GM18499 (cell line): ENCODE data around the gene CDT1.

Source experiments
- ATAC-seq: cut with Tn5 transposase; IDR thresholded peaks from one replicate; pipeline ENCODE4 v1.9.1; 2021; ENCODE audit warnings: moderate number of reproducible peaks; ENCODE audit not compliant: insufficient read depth, unreplicated experiment

Gene CDT1

DNA sequence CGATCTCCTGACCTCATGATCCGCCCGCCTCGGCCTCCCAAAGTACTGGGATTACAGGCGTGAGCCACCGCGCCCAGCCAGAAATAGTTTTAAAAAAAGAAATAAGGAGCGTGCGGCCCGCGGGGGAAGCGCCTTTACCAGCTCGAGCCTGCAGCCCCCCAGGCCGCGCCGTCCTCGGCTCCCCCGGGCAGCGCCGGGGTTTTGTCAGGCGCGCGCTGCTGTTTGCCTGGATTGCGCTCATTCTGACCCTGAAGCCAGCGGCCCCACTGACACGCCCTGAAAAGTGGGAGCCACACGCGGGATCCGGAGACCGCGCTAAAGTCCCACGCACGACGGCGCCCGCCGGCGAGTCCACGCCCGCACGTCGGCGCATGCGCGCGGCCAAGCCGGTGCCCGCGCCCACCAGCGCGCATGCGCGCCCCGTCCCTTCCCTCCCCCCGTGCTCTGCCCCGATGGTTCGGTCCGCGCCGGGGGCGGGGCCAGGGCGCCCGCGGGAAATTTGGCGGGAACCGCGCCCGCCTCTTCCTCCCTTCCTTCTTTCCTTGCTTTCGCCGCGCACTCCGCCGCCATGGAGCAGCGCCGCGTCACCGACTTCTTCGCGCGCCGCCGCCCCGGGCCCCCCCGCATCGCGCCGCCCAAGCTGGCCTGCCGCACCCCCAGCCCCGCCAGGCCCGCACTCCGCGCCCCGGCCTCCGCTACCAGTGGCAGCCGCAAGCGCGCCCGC is at the start of gene CDT1:
CDT1 (plus strand) TSS at position 526 of the 724 bp plus-strand sequence; CDS start at position 569, 43 bp downstream.
- no peak for ATAC-seq

DNA sequence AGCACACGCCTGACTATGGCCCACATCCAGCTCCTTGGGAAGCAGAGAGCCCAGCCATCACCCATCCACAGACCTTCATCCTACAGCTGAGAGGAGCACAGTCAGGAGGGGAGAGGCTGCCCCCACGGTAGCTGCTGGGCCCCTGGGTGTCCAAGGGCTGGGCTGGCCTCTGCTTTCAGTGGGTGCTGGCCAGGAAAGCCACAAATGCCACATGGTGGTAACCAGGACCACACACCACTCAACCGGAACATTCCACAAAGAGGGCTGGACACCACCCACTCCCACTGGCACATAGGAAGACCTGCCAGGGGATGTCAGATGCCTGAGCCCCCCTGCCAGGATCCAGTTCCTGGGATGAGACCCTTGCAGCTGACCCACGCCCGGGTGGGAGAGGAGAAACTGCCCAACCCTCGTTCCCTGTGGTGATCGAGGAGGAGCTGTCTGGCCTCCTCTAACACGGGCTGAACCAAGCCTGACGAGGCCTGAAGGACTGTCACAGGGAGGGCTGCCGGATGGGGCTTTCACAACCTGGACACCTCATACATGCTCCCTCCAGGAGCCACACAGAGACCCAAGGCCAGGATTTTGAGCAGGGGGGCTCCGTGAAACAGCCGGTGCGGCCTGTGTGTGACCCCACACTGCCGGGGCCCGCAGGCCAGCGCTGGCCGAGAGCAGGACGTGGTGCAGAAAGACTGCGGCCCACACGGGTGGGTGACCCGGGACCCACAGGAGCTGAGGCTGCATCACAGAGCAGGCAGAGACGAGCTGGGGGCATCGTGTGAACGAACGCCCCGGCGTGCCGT is 49.3 kb upstream of the CDT1 start:
- no peak for ATAC-seq

DNA sequence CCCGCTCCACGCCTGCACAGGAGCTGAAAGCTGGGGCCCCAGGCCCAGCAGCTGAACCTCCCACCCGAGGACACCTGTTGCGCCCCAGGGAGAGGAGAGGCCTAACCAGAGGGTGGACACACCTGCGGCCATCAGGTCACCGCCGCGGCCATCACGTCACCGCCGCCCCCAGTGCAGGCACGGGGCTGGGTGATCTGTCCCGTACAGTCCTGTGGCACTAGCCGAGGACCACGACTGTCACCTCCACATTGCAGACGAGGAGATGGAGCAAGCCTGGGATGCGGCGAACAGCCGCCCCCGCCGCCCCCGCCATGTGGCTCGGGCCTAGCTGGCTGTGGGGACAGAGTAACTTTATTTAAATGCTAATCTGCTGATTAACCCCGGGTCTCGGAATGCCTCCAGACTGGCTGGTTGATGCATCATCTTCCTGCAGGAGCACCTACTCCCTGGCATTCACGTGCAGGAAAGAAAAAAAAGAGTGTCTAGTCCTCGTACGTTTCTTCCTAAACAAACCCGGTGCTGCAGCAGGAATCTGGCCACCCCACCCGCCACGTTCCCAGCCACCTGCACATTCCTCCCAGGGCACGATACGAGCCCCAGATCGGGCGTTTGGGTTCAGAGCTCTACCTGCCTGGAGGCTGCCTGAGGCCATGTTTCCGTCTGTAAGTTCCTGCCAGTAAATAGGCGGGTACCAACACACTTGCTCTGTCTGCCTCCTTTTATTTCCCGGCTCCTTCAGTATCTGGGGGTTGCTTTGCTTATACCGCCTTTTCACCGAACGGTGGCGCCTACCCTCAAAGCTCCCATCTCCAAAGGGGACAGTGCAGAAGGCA is 48.5 kb upstream of the CDT1 start:
- ATAC-seq: no peak

DNA sequence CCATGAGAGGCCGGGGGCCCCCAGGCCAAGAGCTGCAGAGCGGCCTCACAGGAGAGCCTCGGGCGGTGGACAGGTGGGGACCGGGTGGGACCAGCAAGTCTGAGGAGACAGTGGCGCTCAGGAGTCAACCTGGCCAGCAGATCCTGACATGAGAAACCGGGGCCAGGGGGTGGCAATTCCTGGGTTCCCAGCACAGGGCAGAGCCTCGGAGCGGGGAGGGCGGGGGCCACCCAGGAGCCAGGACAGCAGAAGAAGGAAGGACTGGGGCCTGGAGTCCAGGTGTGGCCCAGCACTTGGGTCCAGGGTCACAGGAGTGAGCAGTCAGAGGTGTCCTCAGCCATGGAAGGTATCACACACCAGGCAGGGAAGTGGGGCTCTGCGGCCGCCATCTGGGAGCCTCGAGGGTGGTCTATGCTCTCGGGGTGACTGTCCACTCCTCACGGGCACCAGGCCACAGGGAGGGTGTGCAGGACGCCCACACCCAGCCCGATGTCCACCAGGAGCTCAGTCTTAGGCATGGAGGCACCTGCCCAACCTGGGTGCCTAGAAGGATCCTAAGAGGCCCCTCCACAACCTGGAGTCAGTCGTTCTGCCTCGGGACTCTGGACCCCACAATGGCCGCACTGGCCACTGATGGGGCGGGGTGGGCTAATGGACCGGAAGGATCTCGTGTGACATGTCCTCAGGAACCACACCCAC is 47.7 kb upstream of the CDT1 start:
- ATAC-seq: no peak

DNA sequence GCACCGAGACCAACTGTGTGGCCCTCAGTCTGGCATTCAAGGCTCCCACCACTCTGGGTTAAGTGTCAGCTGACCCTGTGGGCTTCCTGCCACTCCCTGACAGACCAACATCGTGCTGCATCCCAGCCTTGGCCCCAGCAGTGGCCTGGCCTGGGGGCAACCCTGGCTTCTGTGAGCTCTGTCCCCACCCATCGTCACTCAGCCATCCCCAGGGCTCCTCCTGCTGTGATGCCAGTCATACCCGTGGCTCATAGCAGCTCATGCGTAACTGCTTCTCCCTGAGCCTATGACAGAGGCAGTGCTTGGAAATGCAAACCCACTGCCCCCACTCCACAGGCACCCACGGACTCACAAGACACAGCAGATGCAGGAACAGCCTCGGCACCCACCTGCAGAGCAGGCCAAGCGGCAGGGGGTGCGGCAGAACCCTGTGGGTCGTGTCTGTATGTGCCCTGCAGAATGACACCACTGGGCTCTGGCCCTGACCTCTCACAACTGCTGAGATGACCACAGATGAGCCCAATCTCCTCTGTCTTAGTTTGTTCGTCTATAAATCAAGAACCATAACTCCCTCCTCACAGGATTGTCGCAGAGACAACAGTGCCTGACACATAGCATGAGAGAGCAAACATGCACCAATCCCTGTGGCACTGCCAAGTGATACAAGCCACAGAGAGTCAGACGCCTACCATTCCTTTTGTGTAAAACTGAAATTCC is 45.2 kb upstream of the CDT1 start:
- ATAC-seq: no peak

DNA sequence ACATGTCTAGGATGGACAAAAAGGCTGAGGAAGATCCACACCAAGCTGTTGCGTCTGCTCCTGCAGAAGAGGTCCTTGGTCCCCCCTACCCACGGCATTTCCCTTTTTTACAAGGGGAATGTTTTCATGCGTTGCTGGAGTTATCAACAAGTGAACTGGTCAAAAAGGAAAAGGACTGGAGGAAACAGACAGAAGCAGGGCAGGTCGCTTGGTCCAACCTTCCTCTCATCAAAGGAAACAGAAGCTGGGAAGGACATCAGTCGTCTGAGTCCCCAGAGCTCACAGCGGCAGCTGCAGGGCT is 44.7 kb upstream of the CDT1 start:
- no peak for ATAC-seq

DNA sequence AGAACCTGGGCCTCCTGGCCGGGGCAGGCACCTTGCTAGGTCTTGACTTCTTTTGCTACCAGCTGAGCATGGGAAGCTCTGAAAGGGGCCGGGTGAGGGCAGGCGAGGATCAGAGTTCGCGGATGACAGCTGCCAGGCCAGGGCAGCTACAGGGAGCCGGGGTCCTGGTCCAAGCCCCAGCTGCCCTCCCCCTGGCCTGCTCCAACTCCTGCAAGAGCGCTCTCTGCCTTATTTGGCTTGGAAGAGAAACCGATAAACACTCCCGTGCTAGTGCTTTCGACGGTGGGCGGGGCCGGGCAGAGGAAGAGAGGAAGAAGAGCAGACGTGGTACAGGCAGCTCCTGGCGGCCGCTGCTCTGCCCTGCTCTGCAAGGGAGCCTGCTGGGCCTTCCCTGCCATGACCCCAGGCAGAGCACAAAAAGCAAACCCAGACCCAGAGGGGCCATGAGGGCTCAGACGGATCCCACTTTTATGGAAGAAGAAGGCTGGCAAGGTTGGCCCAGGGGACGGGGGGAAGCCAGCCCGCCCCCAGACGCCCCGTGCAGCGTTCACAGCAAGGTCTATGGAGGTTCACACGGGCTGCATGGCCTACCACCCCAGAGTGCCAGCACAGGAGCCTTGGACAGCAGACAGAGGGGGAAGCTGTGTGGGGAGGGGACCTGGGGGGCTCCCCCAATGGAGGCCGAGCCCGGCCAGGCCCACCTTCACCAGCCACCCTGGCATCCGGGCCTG is 44.2 kb upstream of the CDT1 start:
- no peak for ATAC-seq

DNA sequence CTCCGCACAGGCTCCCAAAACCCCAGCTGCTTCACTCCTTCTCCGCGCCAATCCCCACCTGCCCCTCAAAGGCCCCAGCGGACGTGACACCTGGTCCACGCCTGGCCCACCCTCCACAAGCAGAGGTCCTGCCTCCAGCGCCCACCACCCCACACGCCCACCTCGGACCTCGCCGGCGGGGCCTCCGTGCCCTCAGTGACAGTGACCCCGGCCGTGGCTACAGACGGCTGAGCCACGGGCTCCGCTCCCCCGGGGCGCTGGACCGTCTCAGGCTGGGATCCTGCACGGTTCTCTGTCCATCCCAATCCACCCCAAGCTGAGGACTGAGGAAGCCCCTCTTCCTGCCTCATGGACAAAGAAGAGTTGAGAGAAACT is 43.6 kb upstream of the CDT1 start:
- no peak for ATAC-seq

DNA sequence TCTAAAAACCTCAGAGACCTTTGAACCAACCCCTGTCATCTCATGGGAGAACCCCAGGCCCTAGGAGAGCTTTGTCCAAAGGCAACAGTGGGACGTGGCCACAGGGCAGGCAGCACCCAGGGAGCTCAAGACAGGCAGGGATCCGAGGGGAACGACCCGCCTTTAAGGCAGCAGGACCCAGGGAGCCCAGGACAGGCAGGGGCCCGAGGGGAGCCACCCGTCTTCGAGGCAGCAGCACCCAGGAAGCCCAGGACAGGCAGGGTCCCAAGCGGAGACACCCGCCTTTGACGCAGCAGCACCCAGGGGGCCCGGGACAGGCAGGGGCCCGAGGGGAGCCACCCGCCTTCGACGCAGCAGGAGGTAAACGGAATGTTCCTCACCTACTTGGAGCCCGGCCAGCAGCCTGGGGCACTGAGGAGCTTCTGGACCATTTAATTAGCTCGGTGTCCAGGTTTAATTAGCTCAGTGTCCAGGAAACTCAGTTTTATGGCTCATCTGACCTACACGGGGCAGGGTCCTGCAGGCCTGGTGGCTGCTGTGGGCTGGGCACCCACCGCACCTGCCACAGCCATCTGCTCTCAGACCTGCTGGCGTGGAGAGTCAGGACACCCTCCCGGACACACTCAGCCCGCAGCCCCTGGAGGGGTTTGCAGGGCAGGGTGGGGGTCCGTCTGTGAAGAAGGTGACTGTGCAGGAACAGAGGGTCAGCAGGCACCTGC is 43.0 kb upstream of the CDT1 start:
- no peak for ATAC-seq

DNA sequence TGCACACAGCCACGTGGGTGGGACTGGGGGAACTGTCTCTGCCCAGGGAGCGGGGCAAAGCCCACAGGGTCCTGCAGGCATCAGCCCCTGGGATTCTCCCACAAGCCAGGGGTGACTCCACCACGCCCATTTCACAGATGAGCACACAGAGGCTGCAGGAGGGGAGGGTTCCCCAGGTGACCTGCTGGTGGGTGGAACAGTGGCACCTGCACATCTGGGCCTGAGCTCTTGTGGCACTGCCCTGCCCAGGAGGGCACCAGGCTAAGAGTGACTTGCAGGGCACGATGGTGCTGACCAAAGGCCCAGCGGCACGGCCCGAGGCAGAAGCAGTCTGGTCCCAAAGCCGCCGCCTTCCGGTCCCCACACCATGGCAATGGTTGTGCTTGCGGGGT is 42.5 kb upstream of the CDT1 start:
- no peak for ATAC-seq

DNA sequence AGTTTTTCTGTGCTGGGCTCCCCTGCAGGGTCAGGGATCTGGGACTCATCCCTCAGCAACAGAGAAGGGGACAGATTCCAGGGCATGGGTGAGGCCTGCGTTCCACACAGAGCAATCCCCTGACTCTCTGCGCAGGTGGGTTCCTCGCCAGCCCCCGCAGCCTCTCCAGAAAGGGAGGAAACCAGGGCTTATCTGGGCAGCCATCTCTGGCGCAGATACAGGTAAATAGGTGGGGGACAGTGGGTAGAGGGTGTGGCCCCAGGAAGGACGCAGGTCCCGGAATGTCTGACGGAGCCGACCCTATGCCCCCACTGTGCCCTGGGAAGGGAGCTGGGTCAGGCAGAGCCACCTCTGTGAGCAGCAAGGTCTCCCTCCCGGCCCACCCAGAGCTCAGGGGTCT is 41.8 kb upstream of the CDT1 start:
- ATAC-seq: no peak

DNA sequence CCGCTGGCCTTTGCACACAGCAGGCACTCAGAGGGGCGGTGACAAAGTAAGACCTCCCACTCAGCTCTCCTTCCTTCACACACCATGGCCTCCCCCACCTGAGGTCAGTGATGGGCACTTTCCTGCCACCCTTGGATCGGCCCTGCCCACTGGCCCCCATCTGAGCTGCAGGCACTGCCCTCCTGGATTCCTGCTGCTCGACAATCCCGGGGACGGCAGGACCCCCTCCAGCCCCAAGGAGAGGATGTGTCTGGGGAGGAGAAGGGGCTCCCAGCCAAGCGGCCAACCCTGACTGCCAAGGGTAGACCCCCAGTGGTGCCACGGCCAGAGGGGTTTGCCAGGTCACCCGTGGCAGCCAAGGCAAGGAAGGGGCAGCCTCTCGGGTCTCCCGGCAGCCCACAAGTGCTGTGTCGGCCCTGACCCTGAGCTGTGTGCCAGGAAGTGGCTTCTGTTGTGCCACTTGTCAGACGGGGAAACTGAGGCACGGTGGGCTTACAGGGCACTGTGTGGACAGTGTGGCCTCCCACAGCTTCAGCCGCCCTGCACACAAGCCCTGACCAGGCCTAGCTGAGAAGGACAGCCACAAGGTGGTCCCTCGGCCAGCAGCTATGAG is 41.2 kb upstream of the CDT1 start:
- ATAC-seq: no peak

DNA sequence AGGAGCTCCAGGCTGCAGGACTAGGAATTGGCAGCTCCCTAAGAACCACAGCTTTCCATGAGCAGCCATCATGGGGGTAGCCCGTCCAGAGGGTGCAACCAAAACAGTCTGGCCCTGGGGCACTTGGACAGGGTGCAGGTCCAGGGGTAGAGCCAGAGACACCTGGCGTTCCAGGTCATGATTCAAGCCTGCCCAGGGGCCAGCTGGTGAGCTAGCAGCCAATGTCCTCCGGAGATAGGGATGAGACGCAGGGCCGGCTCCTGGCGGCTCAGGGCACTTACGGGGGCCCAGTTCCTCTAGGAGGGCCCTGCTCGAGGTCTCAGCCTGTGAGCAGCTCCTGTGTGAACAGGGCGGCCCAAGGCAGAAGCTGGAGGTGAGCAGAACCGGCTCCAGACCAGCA is 40.6 kb upstream of the CDT1 start:
- ATAC-seq: no peak

DNA sequence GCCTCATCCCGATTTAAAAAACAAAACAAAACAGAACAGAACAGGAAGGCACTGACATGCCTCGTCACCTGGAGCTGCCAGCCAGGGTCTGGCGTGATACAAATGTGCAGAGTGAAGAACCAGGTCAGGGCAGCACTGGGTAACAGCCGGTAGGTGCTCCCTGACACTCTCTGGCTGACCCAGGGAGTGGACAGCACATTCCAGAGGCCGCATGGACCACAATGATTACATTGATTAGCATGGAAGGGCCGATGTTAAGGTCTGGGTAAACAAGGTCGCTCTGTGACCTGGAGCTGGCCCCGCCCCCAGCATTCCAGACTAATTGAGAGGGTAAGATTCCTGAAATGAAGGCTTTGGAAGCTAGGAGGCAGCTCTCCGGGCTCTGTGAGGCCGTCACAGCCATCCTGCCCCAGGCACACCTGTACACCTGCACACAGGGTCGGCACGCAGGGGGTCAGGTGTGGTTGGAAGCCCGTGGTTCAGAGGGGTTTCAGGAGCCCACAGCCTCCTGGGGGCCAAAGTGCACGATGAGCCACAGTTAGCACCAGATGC is 40.0 kb upstream of the CDT1 start:
- no peak for ATAC-seq

DNA sequence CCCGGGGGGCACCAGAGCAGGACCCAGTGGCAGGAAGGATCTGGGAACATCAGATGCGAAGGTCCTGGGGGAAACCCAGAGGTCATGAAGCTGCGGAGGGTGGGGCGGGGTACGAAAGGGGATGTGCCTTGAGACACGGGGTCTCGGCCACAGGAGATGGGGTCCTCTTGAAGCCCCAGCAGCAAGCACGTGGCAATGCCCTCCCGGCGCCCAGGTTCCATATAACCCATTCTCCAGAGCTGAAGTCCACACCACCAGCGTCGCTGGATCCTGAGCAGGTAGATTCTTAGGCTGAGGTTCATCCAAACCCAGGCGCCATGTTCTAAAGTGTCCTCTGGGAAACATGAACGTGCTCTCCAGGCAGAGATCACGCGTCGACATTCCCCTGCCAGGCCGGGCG is 39.5 kb upstream of the CDT1 start:
- ATAC-seq: no peak

DNA sequence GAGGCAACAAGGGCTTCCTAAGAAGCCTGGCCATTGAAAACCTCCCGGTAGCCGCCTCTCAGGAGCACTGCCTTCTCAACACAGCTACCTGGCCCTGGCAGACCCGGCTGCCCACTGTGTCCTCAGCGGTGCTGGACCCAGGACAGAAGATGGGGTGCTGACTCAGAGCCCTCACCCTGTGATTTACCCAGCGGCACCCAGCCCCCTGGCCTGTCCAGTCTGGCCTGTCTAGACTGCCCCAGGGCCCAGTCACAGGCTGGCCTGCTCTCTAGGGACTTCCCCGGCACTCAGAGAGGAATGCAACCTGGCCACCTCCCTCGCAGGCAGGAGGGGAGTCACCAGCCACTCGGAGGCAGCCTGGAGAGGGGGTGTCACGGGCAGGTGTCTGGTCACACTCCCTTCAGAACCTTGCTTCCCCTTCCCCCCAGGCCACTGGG is 38.7 kb upstream of the CDT1 start:
- ATAC-seq: no peak

DNA sequence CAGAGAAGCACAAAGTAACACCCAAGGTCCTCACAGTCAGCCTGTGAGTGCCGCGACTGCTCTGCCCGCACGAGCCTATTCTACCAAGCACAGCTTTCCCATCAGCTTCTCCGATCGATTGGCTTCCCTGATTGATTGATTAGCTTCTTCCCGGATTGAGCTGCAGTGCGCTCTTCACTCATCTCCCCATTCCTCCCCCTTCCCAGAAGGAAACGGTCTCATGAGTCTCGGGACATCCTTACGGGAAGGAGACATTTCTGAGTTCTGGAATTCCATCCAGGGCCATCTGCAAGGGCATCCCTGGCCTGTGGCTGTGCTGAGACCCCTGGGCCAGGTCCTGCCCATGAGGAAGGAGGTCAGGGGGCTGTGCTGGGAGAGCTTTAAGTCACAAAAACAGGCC is 36.6 kb upstream of the CDT1 start:
- no peak for ATAC-seq

DNA sequence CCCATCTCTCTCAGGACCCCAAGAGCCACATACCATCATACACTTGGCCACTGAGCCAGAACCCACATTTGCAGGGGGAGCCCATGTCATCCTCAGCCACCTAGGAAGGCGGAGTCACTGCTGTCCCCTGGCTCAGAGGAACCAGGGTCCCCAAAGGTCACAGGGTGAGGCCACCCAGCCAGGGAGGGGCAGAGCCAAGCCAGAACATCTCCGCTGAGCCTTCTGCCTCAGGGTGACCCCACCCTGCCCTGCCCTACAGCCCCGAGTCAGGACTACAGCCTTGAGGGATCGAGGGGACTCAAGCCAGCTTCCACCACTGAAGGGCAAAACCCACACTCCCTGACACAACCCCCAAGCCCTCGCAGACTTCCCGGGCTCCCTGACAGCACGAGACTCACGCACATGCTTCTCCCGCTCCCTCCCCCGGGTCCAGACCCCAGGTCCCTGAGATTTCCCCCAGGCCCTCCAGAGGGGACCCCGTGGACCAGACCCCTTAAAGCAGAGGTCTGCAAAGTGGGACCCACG is 36.0 kb upstream of the CDT1 start:
- ATAC-seq: no peak
